ENCODE results near the gene F13A1. TPM values are rescaled to one million over a fixed set of nuclear protein-coding genes. Genes with fewer than 3 reads are reported as not detected.
A peak's percentile ranks its signal among the peaks of the same experiment; 100 is the strongest.

Gene F13A1
- total RNA-seq, 1 donor from 2014 or later = 187 TPM

- ATAC-seq (peak; percentile 19 to 80), DNase-seq (no peak)
- Histone ChIP-seq H3K9me3 (no peaks in the 10 kb centered on the region), H3K36me3 (no peaks in the 10 kb centered on the region), H3K27me3 (ENCODE audit: low read depth) (no peaks in the 10 kb centered on the region), H3K4me3 (no peak overlapping the region), H3K27ac (no peak overlapping the region), H3K4me1 (no peaks in the 10 kb centered on the region)
- TF ChIP-seq CTCF (IDR thresholded peaks at IDR 0.05) = no peak
- intact Hi-C loops (cut with DNase I) = no loop called here
These were observed 36.1 kb downstream of the F13A1 start for GRCh38 chr6:6284221-6284966.

- no peaks in the 10 kb centered on the region for H3K27me3 ChIP-seq (ENCODE audit: low read depth)
- H3K4me1 ChIP-seq = no peaks in the 10 kb centered on the region
- no peak for TF ChIP-seq CTCF (IDR thresholded peaks at IDR 0.05)
- intact Hi-C loops (cut with DNase I) = no loop called here
- no peak overlapping the region for H3K27ac ChIP-seq
- no peaks in the 10 kb centered on the region for H3K36me3 ChIP-seq
- H3K4me3 ChIP-seq = no peak overlapping the region
- ATAC-seq (no peak), DNase-seq (no peak)
- no peaks in the 10 kb centered on the region for H3K9me3 ChIP-seq
These were observed 36.7 kb downstream of the F13A1 start for GRCh38 chr6:6283746-6284145.

GRCh38 chr6:6282716-6283115 is 37.7 kb downstream of the F13A1 start:
- intact Hi-C loops (cut with DNase I) = no loop called here
- no peaks in the 10 kb centered on the region for H3K4me1 ChIP-seq

GRCh38 chr6:6277413-6277812 is 43.0 kb downstream of the F13A1 start:
- Histone ChIP-seq H3K4me1 (no peaks in the 10 kb centered on the region), H3K4me3 (no peak overlapping the region), H3K9me3 (no peaks in the 10 kb centered on the region), H3K27me3 (ENCODE audit: low read depth) (no peaks in the 10 kb centered on the region), H3K27ac (no peak overlapping the region), H3K36me3 (no peaks in the 10 kb centered on the region)
- ATAC-seq = no peak
- intact Hi-C loops (cut with DNase I) = no loop called here
- no peak for DNase-seq
- TF ChIP-seq CTCF (IDR thresholded peaks at IDR 0.05) = no peak

More at GRCh38 chr6:6282716-6283115, 37.7 kb downstream of the F13A1 start:
- H3K9me3 ChIP-seq = no peaks in the 10 kb centered on the region
- DNase-seq (no peak), ATAC-seq (peak in 1 of 2 donors; percentile 8)
- no peak overlapping the region for H3K4me3 ChIP-seq
- H3K36me3 ChIP-seq = no peaks in the 10 kb centered on the region
- TF ChIP-seq CTCF (IDR thresholded peaks at IDR 0.05) = no peak
- H3K27ac ChIP-seq = no peak overlapping the region
- no peaks in the 10 kb centered on the region for H3K27me3 ChIP-seq (ENCODE audit: low read depth)

- H3K36me3 ChIP-seq = no peaks in the 10 kb centered on the region
- TF ChIP-seq CTCF (IDR thresholded peaks at IDR 0.05) = no peak
- H3K27me3 ChIP-seq (ENCODE audit: low read depth) = no peaks in the 10 kb centered on the region
- ATAC-seq = no peak
- H3K4me1 ChIP-seq = no peaks in the 10 kb centered on the region
- H3K9me3 ChIP-seq = no peaks in the 10 kb centered on the region
- intact Hi-C loops (cut with DNase I) = no loop called here
- no peak overlapping the region for H3K27ac ChIP-seq
- DNase-seq = no peak
- H3K4me3 ChIP-seq = no peak overlapping the region
These were observed 49.4 kb downstream of the F13A1 start for GRCh38 chr6:6270948-6271535.

Data from lower lobe of right lung (tissue), 2 donors.